NCI-H510A treated with DMSO at 0.1 percent for 48 hours (cell line): ENCODE data around the gene HRH1.
"Not testable (repeated sequence)": the region's sequence is repeated elsewhere in the genome, so short reads cannot be mapped to it uniquely, and the experiment has no call there.

Experiments used
- DNase-seq: peaks from one replicate; lab custom pipeline; 2025; lab: John Stamatoyannopoulos, UW

Gene HRH1

DNA sequence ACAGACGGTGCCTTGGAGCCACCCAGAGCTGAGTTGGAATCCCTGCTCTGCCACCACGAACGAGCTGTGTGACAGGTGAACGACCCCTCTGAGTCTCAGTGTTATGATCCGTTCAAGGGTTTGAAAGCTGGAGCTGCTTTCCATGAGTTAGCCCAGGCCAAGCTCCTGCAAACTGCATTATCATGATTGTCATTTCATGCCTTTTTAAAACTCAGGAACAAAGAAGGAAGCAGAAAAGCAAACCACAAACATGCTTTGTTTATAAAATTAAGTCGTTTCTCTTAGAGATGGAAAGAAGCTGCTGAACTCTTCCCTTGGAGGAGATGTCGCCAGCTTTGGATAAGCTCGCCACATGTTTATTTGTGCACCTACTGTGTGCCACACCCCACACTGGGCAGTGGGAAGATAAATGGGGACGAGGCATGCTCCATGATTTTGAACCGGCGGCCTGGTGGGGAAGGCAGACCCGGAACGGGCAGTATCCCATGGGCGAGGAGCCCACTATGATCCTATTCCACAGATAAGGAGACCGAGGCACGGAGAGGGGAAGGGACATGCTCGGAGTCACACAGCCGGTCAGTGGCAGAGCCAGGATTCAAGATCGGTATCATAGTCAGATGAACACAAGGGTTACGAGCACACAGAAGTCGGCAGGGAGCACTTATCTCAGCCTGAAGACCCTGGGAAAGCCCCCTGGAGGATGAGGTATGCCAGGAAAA is 15.9 kb downstream of the HRH1 start:
- DNase-seq, result no peak

DNA sequence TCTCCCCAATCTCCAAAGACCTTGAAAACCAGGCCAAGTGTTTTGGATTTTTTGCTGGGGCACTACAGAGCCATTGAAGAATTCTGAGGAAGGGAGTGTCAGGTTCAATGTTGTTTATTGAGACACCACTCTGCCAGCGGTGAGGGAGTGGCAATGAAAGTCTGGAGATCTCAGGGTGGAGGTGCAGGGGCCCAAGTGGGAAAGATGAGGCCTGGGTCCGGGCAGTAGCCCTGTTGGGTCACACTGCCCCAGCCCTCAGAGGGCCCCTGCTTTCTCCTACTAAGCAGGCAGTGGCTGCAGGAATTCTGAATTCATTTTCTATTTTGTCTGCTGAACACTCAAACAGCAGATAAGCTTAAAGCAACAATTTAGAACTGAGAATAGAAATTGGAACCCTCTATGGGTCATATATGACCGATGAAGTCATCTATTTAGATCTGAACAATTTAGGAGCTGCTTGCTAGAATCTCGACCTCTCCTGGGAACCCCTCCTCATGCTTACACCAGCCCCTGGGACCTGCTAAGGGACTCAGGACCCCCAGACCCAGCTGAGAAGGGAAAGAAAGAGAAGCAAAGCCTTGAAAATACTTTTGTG is 17.9 kb downstream of the HRH1 start:
- DNase-seq, result no peak

DNA sequence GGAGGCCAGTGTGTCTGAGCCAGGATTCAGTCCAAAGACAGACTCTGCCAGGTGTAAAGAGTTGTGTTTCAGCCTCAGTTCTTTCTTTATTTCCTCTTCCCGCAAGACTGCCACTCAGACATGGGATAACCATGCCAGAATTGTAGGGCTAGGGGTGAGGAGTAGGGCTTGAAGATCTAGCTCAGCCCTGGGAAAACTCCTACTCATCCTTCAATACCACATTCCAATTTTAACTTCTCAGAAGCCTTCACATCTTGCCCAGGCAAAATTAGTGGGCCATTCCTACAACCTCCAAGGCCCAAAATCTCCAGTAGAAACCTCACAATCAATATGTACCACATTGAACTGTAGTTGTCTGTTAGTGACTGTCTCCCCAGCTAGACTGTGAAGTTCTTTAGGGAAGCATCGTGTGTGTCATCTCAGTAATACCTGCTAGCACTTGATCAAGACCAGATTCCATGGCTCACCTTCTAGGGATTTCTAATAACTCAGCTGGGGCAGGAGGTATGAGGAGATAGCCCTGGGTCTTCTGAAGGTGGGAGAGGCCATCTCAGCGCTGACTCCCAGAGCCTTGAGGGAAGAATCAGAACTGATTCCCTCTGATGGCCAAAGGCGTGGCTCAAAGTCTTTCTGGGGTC is 19.7 kb downstream of the HRH1 start:
- no peak for DNase-seq

DNA sequence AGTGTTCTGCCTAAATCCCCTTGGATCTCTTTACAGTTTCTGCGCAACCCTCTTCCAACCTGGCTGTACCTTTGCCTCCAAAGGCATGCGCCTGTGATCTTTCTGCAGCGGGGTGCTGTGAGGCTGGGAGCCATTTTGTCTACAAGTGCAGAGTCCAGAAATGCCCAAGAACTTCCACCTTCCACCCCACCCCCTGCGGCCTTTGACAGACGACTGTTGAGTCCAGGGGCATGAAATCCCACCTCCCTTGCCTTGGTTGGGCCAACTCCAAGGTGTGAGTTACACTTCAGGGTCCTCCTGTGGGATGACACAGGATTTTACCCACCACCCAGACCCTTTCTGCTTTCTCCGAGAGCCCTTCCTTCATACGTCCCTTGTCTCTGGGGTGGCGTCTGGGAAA is 24.1 kb downstream of the HRH1 start:
- DNase-seq, result no peak

DNA sequence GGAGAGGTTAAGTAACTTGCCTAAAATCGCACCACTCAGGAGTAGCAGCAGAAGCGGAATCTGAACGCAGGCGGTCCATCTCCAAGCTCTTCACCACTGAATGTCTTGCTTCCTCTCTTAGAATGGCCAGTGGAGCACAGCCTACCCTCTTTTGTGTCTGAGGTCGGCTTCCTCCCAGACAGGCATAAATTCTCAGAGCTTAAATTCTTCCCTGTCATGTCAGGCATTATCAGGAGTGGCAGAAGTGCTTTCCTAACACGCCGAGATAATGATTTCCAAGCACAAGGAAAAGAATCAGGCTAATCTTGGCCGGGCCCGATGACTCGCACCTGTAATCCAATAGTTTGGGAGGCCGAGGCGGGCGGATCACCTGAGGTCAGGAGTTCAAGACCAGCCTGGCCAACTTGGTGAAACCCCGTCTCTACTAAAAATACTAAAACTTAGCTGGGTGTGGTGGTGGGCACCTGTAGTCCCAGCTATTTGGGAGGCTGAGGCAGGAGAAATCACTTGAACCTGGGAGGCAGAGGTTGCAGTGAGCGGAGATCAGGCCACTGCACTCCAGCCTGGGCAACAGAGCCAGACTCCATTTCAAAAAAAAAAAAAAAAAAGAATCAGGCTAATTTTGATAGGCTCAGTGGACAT is 30.2 kb downstream of the HRH1 start:
- DNase-seq, result not testable (repeated sequence)

DNA sequence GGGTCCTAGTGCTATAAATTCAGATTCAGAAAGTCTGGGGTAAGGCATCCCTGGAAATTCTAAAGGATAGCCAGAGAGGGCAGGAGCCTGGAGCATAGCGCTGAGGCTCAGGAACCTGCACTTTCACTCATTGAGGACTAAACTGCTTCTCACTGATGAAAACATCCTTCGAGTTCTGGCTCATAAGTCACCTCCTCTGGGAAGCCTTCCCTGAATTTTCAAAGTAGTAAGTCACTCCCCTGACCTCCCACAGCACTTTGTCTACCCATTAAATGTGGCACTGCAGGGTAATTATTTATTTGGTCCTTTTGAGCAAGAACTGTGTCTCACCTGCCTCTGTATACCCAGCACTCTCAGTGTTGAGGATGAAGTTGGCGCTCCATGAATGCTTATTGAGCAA is 30.9 kb downstream of the HRH1 start:
- DNase-seq, result no peak

DNA sequence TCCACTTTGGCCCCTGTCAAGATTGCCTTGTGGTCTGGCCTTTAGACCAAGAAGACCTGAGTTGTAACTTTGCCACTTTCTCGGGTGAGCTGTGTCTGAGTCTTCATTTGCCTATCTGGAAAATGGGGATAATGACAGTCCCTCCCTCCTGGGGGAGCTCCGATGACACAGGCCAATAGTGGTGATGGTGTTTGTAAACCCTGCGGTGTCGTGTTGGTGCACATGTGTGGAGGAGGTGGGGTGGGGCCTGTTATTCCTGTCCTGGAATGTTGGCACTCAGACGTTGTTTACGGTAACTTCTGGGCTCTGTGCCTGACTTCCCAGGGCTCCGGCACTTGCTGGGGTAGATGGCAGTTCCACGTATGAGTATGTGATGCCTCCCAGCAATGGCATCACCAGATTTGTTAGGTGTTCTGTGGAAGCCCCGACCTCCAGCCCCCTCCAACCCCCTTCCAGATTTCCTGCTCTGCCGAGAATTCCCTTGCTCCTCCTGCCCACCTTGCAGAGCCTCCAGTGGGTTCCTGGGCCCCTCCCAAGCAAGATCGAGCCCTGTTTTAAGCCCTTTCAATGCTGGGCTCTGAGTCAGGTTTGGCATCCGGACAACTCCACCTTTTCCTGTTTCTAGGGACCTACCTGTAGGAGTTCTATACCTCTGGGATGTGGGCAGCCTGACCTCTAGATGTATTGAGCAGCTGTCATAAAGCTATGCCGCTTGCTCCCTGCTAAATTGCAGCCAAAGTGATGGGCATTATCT is 31.4 kb downstream of the HRH1 start:
- DNase-seq, result no peak

DNA sequence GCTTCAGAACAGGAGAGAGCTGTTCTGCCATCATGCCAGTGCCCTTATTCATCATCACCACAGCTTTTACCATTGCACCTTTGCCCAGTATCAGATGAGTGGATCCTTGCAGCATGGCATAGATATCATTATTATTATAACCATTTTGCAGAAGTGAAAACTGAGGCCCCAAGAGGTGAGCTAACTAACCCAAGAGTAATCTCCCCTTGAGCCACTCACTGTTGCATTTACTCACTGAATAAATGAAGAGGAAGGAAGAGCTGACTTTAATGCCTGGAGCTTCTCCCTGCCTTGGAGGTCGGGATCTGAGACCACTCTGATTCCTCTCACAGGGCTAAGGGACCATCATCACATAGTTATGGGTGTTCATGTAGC is 32.0 kb downstream of the HRH1 start:
- DNase-seq, result no peak

DNA sequence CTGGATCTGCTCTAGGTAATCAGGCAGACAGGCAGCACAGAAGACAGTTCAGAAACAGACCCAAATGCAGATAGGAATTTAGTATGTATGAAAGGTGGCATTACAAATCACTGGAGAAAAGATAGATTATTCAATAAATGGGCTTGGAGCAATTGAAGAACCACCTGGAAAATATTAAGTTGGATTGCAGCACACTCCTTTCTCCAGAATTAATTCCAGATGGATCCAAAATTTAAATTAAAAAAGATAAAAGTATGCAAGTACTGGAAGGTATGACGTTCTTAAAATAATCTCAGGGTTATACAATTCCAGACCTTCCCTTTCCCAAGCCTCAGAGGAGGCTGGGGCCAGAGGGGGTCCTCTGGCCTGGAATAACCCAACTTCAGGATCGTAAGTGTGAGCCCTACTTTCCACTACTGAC is 32.5 kb downstream of the HRH1 start:
- no peak for DNase-seq

DNA sequence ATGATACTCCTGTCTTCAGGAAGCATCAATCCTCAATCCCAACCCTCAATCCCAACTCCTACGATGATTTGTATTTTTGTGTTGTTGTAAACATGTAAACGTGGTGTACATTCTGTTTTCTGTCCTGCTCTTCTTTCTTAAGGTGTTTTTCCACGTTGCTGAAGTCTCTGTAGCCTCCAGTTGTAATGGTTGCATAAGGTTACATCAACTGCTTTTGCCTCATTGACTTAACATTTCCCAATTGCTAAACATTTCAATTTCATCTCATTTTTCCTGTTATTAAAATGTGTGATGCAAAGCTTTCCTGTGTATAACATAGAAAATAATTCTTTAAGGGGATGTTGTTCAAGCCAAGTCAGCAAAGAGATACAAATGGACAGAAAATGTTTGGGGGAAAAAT is 33.4 kb downstream of the HRH1 start:
- no peak for DNase-seq

DNA sequence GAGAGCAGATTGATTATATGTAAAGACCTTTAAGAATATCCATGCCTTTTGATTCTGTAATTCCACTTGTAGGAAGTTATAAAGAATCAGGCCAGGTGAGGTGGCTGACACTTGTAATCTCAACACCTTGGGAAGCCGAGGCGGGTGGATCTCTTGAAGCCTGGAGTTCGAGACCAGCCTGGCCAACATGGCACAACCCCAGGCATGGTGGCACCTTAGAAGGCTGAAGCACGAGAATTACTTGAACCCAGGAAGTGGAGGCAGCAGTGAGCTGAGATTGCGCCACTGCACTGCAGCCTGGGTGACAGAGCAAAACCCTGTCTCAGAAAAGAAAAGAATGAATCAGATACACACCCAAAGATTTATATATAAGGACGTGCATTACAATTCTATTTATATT is 33.9 kb downstream of the HRH1 start:
- DNase-seq, result no peak

DNA sequence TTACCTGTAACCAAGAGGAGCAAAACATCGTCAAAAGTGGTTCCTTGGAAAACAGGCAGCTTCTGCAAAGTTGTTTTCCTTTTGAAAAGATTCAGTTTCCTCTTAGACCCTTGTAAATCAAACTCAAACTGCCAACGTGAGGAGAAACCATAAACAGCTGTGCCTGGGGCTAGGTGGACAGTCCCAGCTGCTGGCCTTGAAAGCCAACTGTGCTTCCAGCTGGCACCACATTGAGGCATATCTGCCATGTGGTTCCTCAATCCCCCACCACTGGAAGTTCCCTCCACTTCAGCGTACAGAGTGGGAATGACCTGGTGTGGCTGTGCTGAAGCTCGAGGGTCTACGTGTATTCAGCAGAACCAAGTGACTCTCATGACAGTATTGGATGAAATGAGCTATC is 40.9 kb downstream of the HRH1 start:
- DNase-seq, result no peak

DNA sequence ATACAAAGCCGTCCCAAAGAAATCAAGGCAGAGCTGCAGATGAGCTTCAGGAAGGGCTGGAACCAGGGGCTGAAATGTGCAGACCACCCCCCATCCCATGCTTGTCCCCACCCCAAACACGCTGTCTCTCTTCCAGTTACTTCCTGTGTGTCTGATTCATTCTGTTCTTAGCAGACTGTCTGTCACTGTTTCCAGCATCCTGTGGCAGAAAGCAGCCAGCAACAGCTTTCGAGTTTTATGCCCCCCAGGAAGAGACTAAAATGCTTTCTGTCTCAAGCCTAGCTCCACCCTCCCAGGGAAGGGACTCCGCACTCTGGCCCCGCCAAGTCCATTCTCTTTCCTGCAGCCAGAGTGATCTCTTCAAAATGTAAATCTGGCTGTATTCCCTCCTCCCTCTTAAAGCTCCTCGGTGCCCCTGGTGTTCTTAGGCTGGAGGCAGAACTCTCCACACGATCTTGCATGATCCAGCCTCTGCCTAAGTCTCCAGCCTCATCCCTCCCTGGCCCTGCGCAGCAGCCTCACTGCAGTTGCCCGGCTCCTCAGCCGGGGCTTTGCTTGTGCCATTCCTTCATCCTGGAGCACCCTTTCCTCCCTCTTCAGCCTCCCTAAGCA is 41.5 kb downstream of the HRH1 start:
- no peak for DNase-seq

DNA sequence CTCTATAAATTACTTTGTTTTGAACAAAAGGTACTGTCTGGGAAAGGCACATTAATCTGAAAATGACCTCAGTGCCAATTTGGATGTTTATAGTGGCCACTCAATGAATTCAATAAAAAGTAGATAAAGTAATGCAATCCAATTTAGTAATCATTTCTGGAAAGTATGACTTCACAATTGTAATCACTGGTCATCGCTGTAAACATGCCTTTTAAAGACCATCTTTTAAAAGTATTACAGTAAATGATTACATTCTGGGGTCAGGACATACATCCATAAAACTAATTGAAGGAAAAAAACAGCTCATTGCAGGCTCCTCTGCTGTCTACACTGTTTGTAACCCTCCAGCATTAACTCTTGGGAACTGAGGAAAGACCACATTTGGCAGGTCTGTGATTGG is 43.2 kb downstream of the HRH1 start:
- DNase-seq, result no peak

DNA sequence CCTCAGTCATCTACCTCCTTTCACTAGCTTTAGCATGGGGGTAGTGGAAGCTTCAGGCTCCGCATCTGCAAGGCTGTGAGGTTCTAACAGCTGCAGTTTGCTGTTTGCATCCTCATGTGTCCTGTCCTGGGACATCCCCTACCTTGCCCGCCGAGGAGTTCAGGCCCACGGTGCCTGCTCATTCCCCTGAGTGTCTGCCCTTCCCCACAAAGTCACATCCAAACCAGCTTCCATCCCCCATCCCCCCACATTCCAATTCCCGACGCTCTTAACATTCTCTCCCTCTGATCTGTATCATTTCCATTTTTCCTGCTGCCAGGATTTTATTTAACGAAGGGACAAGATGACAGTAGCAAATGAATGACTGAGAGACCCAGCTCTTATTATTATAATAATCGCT is 43.8 kb downstream of the HRH1 start:
- no peak for DNase-seq

DNA sequence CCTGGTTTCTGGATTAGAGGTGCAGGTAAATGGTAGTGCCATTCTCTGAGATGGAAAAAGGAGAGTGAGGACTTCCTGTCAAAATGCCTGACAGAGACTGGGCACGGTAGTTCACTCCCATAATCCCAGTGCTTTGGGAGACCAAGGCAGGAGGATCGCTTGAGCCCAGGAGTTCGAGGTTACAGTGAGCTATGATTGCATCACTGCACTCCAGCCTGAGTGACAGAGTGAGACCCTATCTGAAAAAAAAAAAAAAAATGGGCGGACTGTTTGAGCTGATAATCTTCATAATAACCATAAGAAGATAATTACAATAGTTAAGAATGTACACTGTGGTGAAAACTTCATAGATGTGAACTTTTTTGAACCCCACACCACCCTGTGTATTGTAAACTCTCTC is 44.2 kb downstream of the HRH1 start:
- no peak for DNase-seq

DNA sequence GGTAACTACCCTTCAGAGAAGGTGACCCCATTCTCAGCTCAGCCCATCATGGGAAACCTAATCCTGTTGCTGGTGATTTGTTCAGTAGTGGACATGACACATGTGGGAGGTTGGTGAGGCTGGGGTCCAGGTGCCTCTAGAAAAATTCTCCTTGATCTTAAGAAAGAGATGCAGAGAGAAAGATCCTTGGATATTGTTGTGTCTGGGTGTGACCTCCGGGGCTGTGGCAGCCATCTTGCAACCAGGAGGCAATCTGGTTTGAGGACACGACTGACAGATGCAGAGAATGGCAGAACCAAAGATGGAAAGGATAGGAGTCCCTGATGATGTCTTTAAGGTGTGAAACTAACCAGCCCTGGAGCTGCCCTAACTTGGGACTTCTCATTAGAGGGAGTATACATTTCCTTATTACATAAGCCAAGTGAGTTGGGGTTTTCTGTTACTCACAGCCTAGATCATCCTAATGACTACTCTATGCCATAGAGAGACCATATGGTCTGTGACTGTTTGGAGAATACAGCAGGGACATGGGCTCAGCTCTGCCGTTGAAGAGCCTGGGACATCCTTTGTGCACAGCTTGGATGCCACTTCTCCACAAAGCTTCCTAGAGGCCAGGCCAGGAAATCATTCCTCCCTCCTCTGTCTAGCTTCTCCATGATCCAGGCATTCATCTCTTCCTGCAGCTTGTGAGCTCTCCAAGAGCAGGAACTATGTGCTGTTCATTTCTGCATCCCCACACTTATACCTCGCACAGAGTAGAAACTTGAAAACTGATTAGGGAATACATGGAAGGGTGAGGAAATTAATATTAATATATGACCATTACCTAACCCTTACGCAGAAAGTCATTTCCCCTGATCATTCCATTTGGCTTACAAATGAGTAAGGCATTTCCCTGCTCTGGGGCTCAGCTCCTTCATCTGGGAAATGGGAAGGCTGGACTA is 45.9 kb downstream of the HRH1 start:
- no peak for DNase-seq

DNA sequence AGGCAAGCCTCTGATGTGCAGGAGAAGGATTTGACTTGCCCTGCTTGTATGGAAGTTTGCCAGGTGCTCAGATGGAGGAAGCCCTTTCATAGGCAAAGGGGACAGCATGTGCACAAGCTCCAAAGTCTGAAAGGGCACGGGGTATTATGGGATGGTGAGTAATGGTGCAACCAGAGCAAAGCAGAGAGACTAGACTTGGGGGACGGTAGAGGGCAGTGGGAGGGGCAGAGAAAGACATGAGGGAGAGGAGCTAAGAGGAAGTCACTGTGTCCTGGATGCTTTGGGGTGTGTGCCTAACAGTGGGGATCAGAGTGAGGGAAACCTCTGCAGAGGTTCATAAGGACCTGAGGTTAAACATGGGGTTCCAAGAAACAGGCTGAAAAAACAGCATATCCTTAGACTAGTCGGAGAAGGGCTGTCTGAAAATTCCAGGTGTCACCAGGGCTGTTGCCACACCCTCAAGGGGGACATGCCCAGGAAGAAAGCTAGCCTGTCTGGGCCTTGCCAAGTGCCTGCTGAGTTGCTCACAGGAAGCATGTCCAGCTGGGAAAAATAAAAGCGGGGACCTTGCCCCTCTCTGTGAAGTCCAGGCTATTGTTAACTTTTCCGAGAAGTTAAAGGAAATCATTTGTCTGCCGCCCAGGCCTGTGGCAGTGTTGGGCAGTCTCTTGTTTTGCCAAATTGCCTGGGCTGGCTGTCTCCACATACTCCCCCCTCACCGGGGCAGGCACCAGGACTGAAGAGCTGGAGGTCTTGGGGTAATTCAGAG is 47.1 kb downstream of the HRH1 start:
- DNase-seq, result no peak

DNA sequence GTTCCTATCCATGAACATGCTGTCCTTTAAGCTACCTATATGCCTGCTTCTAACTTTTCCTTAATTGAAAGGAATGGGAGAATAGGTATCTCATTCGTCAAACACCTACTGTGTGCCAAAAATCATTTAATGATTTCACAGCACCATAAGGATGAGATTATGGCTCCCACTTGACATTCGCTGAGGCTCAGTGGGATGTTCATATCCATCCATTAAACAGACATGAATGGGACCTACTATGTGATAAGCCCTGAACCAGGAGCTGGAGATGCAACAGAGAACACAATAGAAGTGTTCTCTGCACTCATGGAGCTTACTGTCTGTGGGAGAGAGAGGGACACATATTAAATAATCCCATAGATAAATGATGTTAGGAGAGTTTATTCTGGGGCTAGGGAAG is 49.7 kb downstream of the HRH1 start:
- DNase-seq, result no peak

DNA sequence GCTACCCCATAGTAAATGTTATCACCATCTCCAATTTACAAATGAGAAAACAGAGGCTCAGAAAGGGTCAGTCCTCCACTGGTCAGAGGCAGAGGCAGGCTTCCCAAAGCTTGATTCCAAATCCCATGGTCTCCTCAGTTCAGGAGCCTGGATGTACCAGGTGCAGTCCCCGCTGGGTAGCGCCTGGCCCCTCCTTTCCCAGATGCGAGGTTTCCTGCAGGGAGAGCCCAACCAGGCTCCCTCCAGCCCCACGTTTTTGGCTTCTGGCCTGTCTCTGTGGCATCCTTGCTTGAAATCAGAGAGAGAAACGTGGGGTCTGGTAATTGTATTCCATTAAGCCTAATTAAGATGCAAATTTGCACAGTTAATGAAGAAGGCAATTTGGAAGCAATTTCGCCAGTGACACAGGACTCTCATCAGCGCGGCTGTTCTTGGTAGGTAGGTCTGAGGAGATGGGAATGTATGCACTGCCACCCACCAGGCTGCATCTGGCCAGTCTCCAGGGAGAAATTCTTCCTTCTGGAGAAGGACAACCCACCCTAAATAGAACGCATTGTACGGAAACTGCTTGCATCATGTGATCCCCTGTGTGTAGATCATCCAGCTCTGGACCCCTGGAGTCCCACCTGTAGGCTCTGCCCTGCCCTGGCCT is 50.5 kb downstream of the HRH1 start:
- DNase-seq, result no peak
